Activated CD8-positive, alpha-beta memory T cell treated with anti-CD3 and anti-CD28 coated beads, Interleukin-2, amount 50 U/mL, for 24 hours (primary cell): ENCODE data around the gene LDLRAD4.

Experiments used
- DNase-seq: peaks from one replicate; pipeline ENCODE4 v3.0.0-alpha.2; 2020; ENCODE audit errors: extremely low read depth

The LDLRAD4 gene

DNA sequence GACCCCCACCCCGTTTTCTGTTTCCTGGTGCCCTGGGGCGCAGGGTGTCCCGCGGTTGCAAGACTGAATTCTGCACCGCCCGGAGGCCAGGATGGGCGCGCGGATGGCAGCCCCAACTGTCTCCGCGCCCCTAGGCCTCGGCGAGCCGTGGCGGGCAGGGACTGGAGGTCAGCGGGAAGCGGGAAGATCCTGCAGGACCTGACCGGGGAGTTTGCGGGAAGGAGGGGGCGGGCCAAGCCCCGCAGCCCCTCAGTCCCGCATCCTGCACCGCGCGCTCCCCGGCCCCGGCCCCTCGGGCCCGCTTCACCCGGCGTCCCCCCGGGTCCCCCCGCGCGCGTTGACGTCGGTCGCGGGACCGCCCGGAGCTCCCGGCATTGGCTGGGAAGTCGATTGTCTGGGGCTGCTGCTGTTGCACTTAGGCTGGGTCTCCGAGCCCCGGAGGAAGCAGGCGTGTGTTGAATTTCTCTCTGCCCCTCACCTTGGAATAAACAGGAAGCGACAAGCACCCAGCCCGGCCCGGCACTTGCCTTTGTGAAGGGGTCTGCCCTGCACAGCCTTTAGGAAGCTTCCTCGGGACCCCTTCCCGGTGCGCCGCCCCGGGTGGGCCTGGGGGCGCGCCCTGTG, at the start of gene LDLRAD4:
TSS of gene LDLRAD4 (plus strand) at position 393 of the 624 bp plus-strand sequence.
- no peak for DNase-seq

DNA sequence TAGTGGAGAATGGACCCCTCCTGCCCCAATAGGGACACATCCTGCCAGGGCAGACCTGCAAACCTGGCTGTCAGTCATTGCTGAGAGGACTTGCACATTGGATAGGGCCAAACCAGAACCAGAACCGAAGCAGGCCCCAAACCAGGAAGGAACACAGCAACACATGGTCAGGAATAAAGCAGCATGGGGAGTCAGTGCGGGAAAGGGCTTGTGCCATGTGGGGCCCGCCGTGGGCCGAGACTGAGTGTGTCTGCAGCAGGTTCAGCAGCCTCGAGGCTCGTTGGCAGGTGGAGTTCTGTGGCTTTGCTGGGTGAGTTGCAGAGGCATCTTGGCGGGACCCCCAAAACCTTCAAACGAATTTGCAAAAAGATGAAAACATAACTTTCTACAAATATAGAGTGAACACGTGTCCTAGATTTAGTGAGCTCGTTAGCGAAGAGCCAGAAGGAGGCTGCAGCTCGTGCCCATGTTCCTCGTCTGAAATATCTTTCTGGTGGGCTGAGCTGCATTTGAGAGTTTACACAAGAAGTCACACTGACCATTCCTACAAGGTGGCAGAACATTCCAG, 44.9 kb upstream of the LDLRAD4 start:
- DNase-seq = no peak

DNA sequence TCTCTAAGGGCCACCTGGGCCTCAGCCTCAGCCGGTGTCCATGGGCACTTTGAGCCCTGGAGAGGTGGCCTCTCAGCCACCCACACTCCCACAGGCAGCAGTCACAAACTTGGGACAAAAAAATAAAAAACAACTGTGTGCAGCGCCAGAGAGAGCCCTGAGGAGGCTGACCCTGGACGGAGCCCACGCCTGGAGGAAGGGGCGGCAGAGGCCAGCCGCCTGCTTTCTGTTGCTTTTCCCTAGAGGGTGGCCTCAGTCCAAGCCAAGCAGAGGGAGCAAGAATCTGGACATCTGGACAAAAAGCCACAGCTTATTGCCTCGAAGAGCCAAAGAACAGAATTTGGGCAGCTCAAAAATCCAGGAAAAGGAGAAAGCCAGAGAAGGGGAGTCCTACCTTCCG, 43.3 kb upstream of the LDLRAD4 start:
- DNase-seq = no peak

DNA sequence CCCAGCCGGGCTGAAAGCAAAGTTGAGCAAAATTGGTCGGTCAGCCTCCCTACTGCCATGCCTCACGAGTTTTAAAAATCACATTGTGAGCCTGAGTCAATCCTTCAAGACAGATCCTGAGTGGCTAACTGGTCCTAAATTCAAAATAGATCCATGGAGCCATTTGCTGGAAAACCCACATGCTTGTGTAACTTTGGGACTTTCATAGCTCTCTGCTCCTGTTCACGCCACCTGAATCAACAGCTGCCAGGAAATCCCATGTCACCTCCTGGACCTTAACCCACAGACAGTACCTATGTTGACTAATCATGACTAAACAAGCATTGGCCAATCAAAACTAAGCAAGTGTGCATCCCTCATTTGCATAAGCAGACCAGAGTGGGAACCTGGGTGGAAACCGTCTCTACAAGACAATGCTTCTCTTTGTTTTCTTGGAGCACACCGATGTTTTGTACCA, 42.8 kb upstream of the LDLRAD4 start:
- DNase-seq = no peak

DNA sequence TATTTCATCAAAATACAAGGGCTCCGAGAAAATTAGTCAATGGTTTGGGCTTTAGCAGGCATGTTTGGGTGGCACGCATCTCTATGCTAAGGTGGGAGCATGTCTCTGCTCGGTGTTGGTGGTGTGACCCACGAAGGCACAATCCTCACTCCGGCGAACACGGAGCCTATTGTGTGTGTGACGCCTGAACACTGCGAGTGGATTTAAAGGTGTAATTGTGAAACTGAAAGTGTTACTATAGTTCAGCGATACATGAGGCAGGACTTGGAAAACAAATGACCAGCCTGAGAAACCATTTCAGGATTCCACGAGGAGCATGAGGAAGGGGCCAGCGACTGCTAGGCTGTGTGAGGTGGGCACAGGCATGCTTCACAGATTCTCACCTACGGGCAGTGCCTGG, 41.7 kb upstream of the LDLRAD4 start:
- no peak for DNase-seq

DNA sequence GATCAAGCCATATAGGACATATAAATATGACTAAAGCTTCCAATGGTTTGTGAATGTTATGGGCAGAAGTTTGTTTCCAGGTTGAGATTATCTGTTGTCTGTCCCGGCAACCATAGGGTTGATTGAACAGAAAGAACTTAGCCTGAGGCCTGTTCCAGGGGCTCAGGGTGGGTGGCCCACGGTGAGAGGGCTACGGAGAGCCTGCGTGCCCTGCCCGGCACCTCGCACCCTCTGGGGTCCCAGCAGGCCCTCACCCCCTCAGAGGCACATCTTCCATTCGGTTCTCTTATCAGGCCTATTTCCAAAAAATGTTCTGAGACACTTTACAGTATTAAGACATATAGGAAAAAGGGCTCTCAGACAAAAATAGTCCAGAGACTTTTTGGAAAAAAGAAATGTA, 40.4 kb upstream of the LDLRAD4 start:
- DNase-seq = no peak

DNA sequence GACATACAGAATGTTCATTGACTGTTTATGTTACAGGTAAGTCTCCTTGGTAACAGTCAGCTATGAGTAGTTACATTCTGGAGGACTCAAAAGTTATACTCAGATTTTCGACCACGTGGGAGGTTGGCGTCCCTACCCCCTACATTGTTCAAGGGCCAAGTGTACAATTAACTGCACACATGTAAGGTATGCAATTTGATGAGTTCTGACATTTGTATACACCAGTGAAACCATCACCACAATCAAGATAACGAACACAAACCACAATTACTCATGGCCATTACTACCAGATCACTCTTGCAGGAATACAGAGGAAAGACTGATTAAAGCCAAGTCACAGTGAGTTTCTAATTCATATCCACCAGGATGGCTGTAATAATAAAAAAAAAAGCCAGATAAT, 39.6 kb upstream of the LDLRAD4 start:
- no peak for DNase-seq

DNA sequence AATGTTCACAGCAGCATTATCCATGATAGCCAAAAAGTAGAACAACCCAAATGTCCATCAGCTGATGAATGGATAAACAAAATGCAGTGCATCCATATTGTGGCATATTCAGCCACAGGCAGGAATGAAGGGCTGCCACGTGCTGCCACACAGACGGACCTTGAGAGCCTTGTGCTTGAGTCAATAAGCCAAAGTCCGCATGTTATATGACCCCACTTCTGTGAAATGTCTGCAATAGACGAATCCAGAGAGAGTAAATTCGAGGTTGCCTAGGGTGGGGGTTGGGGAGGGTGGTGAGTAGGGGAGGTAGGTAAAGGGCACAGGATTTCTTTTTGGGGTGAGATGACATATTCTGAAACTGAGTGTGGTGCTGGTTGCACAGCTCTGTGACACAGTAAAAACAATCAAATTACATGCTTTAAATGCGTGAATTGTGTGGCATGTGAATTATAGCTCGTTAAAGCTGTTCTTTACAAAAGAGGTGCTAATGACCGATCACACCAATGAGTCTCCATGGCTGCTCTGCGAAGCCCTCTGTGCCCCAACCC, 38.9 kb upstream of the LDLRAD4 start:
- no peak for DNase-seq

DNA sequence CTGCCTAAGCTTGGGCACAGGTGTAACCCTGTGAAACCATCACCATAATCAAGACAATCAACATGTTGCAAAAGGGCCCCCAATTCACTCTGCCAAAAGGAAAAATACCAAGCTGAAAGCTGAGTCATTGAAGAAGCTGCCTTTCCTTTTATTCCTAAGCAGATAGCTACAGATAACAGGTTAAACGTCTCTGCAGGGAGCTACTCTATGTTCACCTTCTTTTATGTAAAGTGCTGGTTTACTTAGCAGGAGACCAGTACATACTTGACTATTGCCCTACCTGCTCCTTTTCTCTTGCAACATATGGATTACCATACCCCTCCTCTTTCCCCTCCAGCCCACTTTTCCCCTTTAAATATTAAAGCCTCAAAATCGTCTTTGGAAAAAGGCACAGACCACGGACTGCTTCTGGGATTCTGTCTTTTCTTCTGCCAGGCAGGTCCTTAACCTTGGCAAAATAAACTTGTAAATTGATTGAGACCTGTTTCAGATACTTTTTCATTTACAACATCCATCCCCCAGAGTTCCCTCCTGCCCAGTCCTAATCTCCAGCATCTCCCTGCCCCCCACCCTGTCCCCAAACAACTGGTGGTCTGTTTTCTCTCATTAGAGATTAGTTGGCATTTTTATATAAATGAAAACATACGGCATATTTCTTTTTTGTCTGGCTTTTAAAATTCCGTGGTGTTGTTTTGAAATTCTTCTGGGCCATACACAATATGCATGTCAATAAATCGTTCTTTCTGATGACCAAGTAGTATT, 37.8 kb upstream of the LDLRAD4 start:
- no peak for DNase-seq

DNA sequence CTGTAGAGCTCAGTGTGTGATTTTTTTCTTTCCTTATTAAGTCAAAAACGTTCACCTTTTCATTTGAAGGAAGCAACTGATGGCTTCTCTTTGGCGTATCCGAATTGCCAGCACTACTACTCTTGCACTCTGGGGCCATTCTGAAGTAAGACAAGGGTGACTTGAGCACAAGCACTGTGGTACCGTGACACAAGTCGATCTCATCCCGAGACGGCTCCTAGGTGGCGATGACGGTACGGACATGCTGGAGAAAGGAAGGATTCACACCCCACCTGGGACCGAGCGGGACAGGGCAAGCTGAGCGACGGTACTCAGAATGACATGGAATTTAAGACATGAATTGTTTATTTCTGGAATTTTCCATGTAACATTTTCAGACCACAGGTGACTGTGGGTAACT, 36.8 kb upstream of the LDLRAD4 start:
- DNase-seq = no peak

DNA sequence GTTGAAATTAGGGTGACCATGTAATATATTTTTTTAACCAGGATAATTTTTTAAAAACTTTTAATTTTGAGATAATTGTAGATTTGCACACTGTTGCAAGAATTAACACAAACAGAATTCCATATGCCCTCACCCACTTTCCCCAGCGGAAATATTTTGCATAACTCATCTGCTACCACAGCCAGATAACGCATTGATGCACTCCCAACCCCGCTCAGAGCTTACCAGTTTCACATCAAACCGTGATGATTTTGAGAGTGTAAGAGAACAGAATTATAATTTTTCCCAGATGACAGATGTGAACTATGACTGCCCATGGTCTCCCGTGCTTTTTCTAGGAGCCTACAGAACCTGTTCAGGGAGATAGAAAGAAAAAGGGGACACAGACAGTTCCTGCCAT, 35.2 kb upstream of the LDLRAD4 start:
- DNase-seq = no peak

DNA sequence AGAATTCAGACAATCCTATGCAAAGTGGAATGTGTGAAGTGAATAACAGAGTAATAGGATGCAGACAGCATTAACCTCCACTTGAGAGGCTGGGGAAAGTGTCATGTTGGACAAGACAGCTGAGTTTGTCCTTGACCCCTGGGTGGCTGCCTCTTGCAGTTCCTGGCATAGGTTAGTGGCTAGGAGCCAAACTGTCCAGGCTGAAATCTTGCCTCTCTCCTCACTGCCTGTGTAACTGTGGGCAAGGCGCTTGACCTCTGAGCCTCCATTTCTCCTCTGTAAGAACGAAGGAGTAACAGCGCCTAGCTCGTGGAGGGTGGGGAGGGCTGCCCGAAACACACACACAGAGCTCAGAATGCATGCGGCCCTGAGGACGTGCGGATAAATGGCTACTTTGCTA, 34.8 kb upstream of the LDLRAD4 start:
- no peak for DNase-seq

DNA sequence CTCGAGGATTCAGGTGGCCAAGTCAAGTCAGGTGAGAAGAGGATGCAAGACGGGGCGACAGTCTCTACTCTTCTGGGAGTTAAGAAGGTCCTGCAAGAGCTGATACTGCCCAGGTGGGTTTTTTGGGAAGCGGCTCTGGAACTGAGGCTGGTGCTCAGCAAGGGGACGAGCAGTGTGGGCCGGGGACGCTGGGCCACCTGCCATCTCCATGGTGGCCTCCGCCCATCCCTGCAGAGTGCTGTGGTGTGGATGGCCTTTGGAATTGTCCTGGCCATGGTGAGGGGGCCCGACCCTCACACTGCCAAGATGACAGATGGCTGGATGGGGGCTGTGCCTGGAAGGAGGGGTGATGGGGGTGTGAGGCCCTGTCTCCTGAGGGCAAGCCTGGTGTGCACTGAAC, 34.2 kb upstream of the LDLRAD4 start:
- no peak for DNase-seq

DNA sequence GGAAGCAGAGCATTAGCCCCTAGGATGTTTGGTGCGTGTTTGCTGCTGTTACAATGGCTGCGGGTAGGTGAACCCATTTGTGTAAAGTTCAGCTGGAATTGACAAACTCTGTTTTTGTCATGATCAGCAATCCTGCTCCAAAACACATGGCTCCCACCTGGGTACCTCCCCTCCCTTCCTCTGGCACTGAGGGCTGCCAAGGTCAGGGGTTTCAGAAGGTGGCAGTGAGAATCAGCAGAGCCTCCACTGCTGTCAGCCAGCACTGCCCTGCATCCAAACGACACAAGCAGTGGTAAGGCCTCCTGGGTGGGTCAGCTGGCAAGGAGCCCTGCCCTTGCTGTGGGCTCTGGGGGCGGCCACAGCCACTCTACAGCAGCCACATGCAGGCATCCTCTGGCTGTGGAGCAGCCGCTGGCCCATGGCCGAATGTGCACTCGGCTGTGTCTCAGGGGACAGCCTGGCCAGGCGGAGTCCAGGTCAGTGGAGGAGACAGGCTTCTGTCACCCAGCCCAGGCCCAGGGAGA, 32.8 kb upstream of the LDLRAD4 start:
- DNase-seq = no peak

DNA sequence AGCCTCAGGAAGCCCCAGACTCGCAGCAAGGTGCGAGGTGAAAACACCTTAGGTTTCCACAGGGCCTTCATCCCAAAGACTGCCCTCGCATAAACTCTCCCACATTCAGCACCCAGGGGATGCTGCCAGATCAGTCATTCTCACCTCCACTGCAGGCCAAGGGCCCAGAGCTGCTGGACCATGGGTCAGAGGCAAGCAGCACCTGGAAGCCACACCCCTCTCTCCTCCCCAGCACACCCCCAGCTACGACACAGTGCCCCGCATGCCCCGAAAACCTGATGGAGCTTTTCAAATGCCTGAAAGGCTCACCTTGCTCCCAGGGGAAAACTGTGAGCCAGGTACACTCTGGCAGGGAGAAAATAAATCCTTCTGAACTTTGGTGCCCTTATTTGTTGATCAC, 31.9 kb upstream of the LDLRAD4 start:
- DNase-seq = no peak

DNA sequence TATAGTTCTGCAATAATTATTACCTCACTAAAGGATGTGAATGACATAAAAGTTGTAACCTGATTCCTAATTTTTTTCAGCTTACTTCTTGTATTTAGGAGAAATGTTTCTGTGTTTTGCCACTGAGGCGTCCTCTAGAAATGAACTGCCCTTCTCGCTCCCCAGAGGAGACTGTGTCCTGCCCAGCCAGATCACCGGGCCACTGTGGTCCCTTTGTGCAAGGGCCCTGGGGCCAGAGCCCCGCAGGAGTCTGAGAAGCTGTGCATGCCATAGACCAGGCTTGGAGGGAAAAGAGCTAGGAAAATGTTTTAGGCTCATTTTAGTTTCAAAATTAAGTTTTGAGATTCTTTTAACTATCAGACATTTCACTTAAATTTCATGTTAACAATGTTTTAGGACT, 31.1 kb upstream of the LDLRAD4 start:
- no peak for DNase-seq

DNA sequence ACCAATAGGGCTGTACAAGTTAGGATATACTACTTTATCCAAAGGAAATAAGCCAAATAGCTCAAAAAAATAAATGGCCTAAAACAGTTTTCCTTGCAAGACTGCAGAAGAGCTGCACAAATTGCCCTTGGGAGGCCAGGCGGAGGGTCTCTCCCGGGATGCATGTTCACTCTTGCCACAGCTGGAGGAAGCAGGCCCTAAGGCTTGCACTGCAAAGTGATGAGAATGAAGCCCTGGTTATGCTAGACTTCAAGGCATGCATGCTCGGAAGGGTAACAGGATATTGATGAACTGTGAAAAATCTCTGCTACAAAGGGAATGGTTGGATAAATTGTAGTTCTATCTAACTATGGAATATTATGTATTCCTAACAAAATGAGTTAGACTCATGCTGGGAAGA, 27.5 kb upstream of the LDLRAD4 start:
- DNase-seq = no peak

DNA sequence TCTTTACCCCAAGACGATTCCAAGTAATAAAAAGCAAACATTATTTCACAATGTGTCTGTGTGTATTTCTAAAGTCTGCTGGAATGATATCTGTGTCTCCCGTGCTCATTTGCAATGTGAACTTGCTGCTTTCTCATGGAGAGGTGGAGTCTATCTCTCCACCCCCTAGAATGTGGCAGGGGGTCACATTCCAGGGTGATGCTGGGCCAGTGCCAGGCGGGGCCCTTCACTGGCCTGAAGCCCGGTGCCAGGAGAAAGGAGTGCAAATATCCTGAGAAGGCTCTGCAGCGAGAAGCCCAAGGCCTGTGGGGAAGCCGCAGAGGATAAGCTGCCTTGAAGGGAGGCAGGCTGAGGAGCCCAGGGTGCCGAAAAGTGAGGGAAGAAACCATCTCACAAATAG, 26.8 kb upstream of the LDLRAD4 start:
- no peak for DNase-seq

DNA sequence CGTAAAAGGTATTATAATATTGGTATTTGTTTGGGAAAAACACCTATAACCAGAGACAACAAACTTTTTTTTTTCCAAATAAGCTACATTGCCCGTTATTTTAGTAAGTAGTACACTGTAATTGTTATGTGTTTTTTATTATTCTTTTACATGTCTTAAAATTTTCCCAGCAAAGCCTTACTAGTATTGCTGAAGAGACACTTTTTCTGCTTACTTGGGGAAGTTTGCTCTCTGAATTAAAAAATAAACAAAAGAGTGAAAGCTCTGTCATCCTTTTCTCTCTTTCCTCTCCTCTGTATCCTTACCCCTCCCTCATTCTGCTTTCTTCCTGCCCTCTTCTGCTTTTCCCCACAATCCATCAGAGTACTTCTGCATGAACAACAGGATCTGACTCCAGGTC, 25.6 kb upstream of the LDLRAD4 start:
- no peak for DNase-seq

DNA sequence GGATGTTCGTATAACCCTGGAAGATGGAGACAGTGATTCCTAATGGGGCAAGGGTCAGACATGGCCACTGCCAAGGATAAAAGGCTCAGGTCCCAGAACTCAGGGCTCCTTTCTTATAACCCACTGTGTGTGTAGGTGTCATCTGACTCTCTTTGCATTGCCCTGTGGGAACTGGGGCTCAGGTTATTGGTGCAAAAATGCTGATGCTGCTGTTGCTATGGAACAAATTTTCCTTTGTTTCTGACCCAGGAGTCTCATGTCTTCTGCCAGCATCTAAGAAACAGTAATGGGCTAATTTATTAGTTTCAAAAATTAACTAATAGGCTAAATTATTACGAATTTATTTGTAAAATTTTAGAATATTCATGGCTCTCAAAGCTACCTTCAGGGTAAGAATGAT, 24.3 kb upstream of the LDLRAD4 start:
- no peak for DNase-seq

DNA sequence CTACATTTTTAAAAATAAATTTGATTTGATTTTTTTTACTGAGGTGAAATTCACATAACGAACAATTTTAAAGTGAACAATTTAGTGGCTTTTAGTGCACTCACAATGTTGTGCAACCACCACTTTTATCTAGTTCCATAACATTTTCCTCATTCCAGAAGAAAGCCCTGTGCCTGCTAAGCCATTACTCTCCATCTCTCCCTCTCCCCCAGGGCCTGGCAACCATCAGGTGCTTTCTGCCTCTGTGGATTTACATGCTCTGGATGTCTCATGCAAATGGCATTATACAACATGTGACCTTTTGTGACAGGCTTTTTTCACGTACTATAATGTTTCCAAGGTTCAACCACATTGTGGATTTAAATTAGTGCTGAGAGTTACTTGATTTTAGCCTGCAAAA, 19.9 kb upstream of the LDLRAD4 start:
- no peak for DNase-seq

DNA sequence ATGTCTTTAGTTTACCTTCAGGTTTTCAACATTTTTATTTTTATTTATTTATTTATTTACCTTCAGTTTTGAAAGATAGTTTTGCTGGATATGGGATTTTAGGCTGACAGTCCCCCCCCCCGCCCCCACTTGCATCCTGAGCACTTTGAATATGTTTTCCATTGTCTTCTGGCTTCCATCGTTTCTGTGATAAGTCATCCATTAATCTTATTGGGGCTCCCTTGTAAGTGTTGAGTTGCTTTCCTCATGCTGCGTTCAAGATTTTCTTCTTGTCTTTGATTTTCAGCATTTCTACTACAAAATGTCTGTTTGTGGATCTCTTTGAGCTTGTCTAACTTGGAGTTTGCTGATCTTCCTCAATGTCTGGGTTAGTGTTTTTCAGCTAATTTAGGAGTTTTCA, 19.4 kb upstream of the LDLRAD4 start:
- no peak for DNase-seq

DNA sequence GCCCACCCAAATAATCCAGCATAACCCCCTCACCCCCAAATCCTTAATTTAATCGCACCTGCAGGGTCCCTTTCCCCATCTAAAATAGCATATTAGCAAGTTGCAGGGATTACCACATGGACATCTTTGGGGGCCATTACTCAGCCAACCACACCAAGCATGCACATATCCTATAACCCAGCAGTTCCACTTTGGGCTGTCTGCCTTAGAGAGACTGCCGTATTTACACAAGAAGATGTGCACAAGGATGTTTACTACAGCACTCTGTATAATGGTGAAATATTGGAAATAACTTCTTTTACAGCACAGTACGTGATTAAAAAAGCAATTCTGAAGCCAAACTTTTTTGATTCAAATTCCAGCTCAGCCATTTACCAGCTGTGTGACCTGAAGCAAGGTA, 17.3 kb upstream of the LDLRAD4 start:
- no peak for DNase-seq
